ENCODE measurements around the gene ETNK1. TPM values are rescaled to one million over a fixed set of nuclear protein-coding genes. Genes with fewer than 3 reads are reported as not detected.

The ETNK1 gene
- total RNA-seq, 8 experiments from 2014 or later: 45.1 to 93.4 (median 58.4) TPM

GRCh38 chr12:22733756-22734155 lies 108.8 kb downstream of the ETNK1 start:
- no peaks in the 10 kb centered on the region for H3K4me1 ChIP-seq (replicated peaks in 1 of 2)
- ATAC-seq (replicated peaks in 6 of 8): peak in 1 of 8 experiments; percentile 32
- 15 to 100% (median 82%) methylated on average over 1 to 7 of the region's 7 CpGs; no CpG with 5 or more reads in 2 of the 10 experiments for WGBS, 10 experiments
- in situ Hi-C loops (cut with MboI; ENCODE audit: low pct_unique_long_range_greater_than_20kb in 2 of 9, low sequenced_read_pairs in 9 of 9, unreplicated experiment in 9 of 9): no loop called here
- no peak overlapping the region for H3K4me3 ChIP-seq
- H3K27ac ChIP-seq: no peak overlapping the region

DNA sequence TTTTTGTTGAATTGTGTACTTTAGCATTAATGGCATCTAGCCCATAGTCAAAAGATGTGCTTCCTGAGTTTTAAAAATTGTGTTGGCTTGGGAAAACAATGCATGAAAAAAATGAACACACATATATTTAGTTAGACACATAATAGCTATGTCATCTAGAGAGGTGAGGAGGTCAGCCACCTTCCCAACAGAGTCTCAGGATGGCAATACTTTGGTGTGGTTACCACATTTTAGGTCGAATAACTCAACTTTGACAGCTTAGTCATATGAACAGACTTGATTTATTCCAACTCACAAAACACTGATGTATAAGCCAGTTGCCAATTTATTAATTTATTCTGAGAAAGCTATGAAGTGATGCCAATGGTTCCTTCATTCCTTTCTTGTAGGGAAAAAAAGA lies 114.0 kb downstream of the ETNK1 start:
- ATAC-seq (replicated peaks in 6 of 8): no peak
- Histone ChIP-seq H3K4me1 (replicated peaks in 1 of 2) (no peaks in the 10 kb centered on the region), H3K4me3 (no peak overlapping the region), H3K27ac (no peak overlapping the region)
- 0 to 100% (median 49%) methylated on average over 1 of the region's 1 CpG; no CpG with 5 or more reads in 4 of the 10 experiments for WGBS, 10 experiments
- in situ Hi-C loops (cut with MboI; ENCODE audit: low pct_unique_long_range_greater_than_20kb in 2 of 9, low sequenced_read_pairs in 9 of 9, unreplicated experiment in 9 of 9): no loop called here

Other genes starting within 250 kb of the ETNK1 start
- 10 to 100 TPM; 25.4 to 54.0 (median 34.0) TPM for gene C2CD5, start 80.6 kb upstream of the ETNK1 start, total RNA-seq

Measured in motor neuron (in vitro differentiated cells).